NCI-H446 treated with DMSO at 0.1 percent for 48 hours (cell line): ENCODE data around the gene NUP37.
A peak's percentile ranks its signal among the peaks of the same experiment; 100 is the strongest.
"Not testable (repeated sequence)": the region's sequence is repeated elsewhere in the genome, so short reads cannot be mapped to it uniquely, and the experiment has no call there.

Experiments
- DNase-seq: peaks from one replicate; lab custom pipeline; 2025; lab: John Stamatoyannopoulos, UW

NUP37 gene, protein sequence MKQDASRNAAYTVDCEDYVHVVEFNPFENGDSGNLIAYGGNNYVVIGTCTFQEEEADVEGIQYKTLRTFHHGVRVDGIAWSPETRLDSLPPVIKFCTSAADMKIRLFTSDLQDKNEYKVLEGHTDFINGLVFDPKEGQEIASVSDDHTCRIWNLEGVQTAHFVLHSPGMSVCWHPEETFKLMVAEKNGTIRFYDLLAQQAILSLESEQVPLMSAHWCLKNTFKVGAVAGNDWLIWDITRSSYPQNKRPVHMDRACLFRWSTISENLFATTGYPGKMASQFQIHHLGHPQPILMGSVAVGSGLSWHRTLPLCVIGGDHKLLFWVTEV

DNA sequence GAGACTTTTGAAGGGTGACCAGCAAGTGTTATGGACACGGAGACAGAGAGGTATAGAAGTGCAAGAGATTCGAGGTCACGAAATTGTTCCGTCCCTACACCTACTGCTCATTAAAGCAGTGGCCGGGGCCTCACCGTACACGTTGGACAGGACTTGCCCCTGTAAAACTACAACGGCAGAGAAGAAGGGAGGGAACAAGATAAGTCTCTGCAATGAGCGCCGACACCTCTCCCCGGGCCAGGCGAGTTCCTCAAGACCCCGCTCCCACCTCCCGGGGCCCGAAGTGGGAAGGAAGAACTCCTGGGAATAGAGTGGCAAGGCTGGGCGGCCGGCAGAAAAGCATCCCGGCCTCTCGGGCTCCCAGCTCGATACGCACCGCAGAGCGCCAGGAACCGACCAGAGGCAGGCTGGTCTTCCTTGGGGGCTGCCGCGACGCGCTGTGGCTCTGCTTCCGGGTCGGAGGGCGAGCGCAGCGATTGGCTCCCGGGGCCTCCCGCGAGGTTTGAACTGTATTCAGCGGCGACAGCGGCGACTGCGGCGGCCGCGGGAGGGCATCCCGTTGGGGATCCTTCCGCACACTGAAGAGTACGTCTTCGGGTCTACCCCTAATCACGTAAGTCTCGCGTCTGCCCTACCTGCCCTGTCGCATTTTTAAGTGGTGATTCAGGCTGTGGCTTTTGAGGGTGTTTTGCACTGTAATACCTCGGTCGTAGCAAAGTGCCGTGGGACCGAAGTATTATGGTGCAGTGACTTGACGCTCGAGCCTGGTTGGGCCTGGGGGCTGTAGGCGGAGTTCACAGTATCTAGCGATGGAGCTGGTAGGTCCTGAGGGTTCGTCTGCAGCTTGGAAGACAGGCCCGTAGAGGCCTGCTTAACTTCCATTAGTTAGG, at the start of gene NUP37, which contains the start of gene PARPBP:
TSS of gene NUP37 (minus strand) at position 441 of the 890 bp plus-strand sequence. CDS start 1,596 bp downstream, outside the sequence.
TSS of gene PARPBP (plus strand) at position 510 of the 890 bp plus-strand sequence. CDS start 3,706 bp downstream, outside the sequence.
- DNase-seq: peak; percentile 80

DNA sequence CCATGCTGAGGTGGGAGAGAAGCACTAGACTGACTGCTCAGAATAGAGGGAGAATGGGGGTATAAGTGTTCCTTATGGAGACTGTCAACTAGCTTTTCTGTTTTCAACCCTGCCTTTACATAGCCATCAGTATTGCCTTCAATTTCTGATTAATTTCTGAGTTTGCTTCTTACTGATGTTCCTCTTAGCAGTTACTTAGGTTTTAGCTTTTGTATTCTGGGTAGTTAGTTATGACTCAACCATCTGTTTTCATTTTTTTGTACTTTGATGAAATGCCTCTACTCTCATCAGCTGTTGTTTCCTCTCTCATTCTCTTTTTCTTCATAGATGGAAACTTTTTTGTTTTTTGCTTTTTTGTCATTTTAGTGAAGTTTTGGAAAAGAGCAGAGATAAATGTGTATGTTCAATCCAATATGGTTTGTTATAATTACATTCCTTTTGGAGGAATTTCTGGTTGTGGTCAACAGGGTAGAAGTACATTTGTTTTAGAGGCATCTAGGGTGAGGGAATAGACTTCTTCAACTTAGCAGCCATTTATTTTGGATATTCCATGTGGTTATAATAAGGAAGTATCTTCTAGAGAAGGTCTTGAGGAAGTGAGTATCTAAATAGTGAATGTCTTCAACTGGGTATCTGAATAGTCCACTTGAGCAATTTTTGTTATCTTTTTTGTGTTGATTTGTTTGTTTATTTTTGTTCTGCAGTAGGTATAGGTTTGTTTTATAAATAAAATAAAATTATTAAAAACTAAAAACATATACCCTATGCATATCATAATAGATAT, 48.1 kb upstream of the NUP37 start:
- no peak for DNase-seq

DNA sequence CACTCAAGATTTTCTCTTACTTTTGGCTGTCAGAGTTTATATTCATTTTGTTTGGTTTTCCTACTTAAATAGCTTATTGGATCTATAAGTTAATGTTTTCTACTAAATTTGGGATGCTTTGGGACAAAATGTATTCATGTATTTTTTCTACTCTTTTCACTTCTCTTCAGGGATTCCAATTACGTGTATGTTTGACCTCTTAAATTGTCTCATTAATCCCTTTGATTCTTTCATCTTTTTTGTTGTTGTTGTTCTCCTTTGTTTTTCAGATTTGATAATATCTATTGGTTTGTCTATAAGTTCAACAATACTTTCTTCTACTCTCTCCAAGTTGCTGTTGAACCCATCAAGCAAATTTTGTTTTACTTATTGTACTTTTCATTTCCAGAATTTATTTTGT, 43.5 kb upstream of the NUP37 start:
- DNase-seq: no peak

DNA sequence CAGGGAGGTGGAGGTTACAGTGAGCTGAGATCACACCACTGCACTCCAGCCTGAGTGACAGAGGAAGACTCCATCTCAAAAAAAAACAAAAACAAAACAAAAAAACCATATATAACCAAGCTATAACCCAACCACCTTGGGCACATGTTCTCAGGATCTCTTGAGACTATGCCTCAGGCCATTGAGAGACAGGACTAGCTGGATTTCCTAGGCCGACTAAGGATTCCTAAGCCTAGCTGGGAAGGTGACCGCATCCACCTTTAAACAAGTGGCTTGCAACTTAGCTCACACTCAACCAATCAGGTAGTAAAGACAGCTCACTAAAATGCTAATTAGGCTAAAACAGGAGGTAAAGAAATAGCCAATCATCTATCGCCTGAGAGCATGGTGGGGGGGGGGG, 35.3 kb upstream of the NUP37 start:
- not testable (repeated sequence) for DNase-seq

DNA sequence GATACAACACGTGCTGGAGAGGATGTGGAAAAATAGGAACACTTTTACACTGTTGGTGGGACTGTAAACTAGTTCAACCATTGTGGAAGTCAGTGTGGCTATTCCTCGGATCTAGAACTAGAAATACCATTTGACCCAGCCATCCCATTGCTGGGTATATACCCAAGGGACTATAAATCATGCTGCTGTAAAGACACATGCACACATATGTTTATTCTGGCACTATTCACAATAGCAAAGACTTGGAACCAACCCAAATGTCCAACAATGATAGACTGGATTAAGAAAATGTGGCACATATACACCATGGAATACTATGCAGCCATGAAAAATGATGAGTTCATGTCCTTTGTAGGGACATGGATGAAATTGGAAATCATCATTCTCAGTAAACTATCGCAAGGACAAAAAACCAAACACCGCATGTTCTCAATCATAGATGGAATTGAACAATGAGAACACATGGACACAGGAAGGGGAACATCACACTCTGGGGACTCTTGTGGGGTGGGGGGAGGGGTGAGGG, 27.2 kb upstream of the NUP37 start:
- DNase-seq: not testable (repeated sequence)

DNA sequence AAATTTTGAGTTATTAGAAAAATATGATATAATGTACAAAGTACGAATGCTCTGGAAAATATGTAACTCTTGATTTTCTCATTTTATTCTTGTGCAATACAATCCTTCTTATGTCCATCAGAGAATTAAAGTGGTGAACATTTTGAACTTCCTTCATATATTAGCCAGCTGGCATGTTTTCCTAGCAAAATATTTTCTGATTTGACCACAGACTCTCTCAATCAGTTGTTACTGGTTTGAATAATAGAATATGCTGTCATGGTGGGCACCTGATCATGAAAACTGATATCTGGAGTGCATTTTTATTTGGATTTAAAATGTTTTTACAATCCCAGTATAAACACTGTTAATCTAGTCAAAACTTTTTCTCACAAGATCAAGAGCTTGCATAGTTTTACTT, 24.3 kb upstream of the NUP37 start:
- no peak for DNase-seq

DNA sequence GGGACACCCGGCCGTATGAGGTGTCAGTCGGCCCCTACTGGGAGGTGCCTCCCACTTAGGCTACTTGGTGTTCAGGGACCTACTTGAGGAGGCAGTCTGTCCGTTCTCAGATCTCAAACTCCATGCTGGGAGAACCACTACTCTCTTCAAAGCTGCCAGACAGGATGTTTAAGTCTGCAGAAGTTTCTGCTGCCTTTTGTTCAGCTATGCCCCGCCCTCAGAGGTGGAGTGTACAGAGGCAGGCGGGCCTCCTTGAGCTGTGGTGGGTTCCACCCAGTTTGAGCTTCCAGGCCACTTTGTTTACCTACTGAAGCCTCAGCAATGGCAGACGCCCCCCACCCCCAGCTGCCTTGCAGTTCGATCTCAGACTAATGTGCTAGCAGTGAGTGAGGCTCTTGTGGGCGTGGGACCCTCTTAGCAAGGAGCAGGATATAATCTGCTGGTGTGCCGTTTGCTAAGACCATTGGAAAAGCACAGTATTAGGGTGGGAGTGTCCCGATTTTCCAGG, 23.0 kb upstream of the NUP37 start:
- not testable (repeated sequence) for DNase-seq

DNA sequence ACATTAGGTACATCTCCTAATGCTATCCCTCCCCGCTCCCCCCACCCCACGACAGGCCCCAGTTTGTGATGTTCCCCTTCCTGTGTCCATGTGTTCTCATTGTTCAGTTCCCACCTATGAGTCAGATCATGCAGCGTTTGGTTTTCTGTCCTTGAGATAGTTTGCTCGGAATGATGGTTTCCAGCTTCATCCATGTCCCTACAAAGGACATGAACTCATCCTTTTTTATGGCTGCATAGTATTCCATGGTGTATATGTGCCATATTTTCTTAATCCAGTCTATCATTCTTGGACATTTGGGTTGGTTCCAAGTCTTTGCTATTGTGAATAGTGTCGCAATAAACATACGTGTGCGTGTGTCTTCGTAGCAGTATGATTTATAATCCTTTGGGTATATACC, 17.7 kb upstream of the NUP37 start:
- DNase-seq: not testable (repeated sequence)

DNA sequence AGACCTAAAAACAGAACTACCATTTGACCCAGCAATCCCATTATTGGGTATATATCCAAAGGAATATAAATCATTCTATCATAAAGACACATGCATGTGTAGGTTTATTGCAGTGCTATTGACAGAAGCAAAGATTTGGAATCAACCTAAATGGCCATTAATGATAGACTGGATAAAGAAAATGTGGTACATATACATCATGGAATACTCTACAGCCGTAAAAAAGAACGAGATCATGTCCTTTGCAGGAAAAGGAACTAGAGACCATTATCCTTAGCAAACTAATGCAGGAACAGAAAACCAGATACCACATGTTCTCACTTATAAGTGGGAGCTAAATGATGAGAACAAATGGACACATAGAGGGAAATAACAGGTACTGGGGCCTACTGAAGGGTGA, 11.5 kb upstream of the NUP37 start:
- DNase-seq: not testable (repeated sequence)

DNA sequence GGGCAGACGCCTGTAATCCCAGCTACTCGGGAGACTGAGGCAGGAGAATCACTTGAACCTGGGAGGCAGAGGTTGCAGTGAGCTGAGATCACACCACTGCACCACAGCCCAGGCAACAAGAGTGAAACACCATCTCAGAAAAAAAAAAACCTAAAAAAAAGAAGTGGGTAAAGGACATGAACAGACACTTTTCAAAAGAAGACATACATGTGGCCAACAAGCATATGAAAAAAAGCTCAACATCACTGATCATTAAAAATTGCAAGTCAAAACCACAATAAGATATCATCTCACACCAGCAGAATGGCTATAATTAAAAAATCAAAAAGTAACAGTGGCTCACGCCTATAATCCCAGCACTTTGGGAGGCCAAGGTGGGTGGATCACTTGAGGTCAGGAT, 10.8 kb upstream of the NUP37 start:
- DNase-seq: not testable (repeated sequence)

DNA sequence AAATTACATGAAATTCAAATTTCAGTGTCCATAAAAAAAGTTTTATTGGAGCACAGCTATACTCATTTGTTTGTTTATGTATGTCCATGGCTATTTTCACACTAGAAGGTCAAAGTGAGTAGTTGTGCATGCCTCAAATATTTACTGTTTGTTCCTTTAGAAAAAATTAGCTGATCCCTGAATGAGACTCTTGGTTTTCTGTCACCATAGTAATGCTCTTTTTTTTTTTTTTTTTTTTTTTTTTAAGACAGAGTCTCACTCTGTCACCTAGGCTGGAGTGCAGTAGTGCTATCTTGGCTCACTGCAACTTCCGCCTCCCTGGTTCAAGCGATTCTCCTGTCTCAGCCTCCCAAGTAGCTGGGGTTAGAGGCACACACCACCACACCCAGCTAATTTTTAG, 1.4 kb upstream of the NUP37 start:
- DNase-seq: not testable (repeated sequence)

DNA sequence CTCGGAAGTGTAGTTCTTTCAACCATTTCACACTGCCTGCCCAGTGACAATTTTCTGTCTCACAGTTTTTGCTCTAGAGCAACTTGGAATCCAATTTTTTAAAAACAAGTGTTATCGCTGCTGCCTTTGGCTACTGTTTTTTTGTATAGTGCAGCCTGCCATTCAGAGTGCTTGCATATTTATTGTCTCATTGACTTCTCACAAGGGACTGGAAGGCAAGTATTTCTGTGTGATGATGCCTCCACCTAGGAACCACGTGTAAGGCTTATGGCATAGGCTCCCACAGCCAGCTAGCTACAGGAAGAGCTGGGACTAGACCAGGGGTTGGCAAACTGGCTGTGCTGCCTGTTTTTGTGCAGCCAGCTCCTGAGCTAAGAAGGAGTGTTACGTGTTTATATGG, 972 bp upstream of the NUP37 start:
- DNase-seq: no peak

DNA sequence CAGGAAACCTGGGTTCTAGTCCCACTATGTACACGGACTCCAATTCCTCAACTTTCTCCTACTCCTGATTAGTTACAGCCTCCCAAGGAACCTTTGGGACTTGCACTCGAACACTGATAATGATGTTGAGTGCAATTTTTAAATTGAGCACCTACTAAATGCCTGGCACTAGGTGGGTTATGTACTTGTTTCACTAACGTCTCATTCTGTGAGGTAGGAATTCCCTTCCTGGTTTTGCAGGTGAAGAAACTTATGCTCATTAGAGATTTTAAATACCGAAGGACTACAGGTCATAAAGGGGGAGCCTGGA, 605 bp upstream of the NUP37 start:
- no peak for DNase-seq

DNA sequence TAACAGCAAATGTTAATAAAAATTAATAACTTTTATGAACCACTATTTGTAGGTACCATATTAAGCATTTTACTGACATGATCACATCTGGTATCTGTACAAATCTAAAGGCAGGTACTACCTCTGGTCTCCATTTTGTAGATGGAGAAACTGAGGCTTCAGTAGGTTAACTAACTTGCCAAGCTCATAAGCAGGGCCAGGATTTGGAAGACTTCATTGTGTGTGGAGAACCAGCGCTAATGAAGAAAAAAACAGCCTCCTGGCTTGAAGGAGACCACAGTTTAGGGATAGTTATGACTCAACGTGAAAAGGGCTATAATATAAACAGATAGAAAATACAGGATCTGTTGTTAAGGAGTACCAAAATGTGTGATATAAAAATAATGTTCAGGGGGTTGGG, 1.0 kb downstream of the NUP37 start:
- DNase-seq: no peak

DNA sequence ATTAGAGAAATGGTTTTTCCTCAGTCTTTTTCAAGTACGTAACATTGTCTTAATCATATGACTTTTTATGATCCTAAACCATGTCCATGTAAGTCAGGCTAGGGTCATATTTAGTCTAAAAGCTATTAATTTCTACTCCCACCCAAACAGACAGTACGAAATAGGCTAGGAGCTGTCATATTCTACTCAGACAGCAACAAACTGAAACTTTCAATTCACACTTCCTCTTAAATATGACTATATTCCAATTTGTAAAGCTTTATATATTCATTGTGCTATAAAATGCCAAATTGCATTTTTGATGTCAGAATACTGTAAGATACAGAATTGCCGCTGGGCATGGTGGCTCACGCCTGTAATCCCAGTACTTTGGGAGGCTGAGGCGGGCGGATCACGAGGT, 3.5 kb downstream of the NUP37 start:
- DNase-seq: no peak

DNA sequence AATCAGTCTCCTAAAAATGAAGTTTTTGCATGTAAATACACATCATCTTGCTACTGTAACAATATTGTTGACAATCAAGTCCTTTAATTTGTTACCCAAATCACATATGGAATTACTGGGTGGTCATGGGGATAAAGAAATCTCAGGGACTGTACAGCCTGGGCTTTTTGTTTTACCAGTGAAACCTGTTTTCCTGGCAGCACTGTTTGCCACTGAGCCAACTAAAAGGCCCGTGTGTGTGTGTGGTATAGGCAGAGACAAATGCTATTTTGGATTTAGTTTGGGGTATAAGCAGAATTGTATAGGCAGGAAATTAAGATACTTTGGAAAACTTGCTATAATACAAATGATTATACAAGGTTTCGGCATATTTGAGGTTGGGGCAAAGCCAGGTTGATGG, 5.7 kb downstream of the NUP37 start:
- DNase-seq: no peak

DNA sequence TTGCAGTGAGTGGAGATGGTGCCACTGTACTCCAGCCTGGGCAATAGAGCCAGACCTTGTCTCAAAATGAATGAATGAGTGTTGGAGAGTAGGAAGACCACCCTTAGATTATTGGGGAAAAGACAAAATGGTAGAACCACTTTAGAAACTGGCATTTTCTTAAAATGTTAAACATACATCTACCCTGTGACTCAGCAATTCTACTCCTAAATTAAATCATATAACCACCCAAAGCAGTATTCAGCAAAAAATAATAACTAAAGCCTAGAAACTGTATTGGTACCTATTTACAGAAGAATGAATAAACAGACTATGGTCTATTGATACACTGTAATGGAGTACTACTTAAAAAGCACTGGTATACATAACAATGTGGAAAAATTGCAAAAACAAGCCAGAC, 9.1 kb downstream of the NUP37 start:
- no peak for DNase-seq

DNA sequence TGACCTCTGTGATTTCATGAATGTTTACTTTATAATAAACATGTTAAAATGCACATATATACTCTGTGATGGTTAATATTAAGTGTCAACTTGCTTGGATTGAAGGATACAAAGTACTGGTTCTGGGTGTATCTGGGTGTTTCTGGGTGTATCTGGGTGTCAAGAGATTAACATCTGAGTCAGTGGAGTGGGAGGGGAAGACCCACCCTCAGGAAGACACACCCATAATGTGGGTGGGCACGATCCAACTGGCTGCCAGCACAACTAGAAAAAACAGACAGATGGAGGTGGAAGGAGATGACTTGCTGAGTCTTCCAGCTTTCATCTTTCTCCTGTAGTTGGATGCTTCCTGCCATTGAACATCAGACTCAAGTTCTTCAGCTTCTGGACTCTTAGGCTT, 11.9 kb downstream of the NUP37 start:
- DNase-seq: no peak

DNA sequence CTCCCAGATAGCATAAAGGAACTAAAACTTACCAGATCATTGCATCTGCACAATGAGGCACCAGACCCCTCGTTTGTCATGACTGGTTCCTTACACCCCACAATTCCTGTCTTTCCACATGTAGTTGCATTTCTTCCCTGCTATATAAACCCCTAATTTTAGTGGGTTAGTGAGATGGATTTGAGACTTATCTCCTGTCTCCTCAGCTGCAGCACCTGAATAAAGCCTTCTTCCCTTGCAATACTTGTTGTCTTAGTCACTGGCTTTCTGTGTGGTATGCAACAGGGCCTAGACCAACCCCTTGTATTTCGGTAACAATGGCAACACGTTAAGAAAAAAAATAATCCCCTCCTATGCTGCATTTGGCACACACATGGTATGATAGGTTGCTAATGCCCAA, 13.0 kb downstream of the NUP37 start:
- no peak for DNase-seq

DNA sequence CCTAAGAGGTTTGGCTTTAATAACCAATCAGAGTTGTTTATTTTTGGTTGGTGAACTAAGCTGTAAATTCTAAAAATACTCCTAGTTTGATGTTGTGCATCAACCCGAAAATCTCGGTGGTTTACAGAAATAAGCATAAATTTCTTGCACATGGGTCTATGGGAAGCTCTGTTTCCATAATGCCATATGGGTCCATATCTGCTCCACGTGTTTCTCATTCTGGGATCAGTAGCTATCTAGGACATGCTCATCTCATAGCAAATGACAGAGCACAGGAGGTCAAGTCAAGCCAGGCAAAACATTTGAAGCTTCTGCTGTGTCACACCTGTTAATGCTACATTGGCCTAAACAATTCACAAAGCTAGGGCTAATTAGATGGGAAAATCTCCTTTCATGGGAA, 23.1 kb downstream of the NUP37 start:
- no peak for DNase-seq

DNA sequence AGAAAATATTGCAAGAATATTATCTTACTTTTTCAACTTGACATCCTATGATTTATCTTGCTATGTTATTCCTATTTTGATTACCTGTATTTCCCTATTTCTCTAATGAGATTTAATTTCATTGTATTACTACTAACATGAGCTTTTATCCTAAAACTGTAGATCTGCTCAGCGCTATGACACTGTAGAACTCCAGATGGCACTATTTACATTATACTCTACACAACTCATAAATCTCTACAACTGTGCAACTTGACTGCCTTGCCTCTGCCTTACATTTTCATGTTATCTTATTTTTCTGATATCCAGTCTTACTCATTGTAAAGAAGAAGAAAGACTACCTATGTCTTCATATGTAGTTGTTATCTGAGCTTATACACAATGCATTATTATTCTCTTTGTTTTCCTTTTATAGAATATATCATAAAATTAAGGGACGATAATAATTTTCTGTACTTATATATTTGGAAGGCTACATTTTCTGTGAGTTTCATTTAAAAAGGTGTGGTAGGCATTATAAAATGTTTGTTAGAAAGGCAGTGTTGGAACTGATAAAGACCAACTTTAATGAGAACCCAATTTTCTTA, 24.1 kb downstream of the NUP37 start:
- DNase-seq: peak; percentile 13

DNA sequence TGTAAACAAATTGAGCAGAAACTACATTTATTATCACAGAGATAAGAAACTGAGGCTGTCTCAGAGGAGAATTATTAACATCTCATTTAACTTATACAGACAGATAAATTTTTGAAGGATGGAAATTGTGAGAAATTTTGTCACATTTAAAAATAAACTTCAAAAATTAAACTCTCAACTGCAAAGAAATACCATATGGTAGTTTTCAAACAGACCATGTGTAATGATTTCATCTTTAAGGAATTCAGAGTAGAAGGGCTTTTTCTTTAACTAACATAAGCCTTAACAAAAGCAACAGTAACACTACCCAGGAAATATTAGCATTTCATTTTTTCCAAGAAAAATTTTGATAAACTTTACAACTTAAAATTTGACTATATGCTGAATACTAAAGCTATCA, 26.6 kb downstream of the NUP37 start:
- no peak for DNase-seq
